Kidney epithelial cell (primary cell): ENCODE data around the gene CITED2. TPM values are rescaled to one million over a fixed set of nuclear protein-coding genes. Genes with fewer than 3 reads are reported as not detected.

Experiments used
- DNase-seq: peaks from one replicate; pipeline ENCODE4 v3.0.0-alpha.2; 2010; ENCODE audit warnings: low read depth
- H3K27me3 ChIP-seq: 2 replicates; pipeline ENCODE4 v1.6.0; 2011; ENCODE audit warnings: low read length; ENCODE audit not compliant: control insufficient read depth, insufficient read depth
- H3K36me3 ChIP-seq: 2 replicates; pipeline ENCODE4 v1.5.1; 2011; ENCODE audit warnings: low read length; ENCODE audit not compliant: control insufficient read depth, insufficient read depth
- H3K4me3 ChIP-seq: 2 replicates; pipeline ENCODE4 v1.5.1; 2011; ENCODE audit warnings: low read depth, mild to moderate bottlenecking, control low read depth, low read length
- total RNA-seq: library from RNA; depleted of rRNA; stranded (reverse); fragments of >200 nt; gene quantifications from 2 replicates; pipeline ENCODE4 v1.2.3, GENCODE V29; 2015
- TF ChIP-seq, protein P1 (sequence below): IDR thresholded peaks from 2 replicates; pipeline ENCODE4 v1.5.1; 2011; ENCODE audit warnings: mild to moderate bottlenecking, moderate library complexity, low read length, control low read depth, inconsistent platforms; ENCODE audit not compliant: insufficient read depth, poor library complexity, severe bottlenecking

Gene CITED2
- total RNA-seq, 1 donor from 2014 or later: 74.2 TPM

DNA sequence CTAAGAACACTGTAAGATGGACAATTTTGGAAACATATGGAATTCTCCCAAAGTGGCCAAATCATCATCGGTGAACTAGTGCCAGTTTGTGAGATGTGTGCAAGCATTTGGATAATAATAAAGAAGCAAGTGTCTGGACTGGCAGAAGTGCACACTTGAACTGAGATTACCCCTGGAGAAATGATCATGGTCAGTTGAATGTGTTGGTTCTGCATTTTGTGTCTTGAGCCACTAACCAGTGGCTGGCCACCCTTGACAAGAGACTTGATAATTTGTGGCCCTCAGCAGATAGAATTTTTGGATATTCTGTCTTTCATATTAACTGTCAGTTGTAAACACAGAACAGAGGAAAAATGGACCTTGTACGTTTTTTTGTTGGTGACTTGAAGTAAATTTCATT is 37.4 kb downstream of the CITED2 start:
- TF ChIP-seq, protein P1, sequence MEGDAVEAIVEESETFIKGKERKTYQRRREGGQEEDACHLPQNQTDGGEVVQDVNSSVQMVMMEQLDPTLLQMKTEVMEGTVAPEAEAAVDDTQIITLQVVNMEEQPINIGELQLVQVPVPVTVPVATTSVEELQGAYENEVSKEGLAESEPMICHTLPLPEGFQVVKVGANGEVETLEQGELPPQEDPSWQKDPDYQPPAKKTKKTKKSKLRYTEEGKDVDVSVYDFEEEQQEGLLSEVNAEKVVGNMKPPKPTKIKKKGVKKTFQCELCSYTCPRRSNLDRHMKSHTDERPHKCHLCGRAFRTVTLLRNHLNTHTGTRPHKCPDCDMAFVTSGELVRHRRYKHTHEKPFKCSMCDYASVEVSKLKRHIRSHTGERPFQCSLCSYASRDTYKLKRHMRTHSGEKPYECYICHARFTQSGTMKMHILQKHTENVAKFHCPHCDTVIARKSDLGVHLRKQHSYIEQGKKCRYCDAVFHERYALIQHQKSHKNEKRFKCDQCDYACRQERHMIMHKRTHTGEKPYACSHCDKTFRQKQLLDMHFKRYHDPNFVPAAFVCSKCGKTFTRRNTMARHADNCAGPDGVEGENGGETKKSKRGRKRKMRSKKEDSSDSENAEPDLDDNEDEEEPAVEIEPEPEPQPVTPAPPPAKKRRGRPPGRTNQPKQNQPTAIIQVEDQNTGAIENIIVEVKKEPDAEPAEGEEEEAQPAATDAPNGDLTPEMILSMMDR: no peak
- Histone ChIP-seq H3K27me3 (no peaks in the 10 kb centered on the region), H3K36me3 (no peaks in the 10 kb centered on the region), H3K4me3 (no peak overlapping the region)
- DNase-seq: no peak

DNA sequence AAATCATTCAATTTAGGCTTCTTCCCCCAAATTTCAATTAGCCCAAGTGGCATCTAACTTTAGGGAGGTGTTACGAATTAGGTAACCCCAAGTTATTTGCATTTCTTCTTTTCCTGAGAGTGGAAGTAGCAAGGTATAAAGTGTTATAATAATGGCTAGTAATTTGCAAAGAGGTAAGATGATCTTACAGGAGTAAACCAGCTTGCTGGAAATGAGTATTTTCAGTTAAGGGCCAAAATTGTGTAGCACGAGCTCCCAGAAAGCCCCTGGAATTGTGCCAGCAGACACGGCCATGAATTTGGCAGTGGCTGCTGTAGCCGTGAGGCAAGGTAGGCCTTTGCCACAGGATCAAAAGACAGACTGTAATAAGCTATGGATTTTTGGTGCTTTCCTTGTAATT is 38.0 kb downstream of the CITED2 start:
- Histone ChIP-seq H3K4me3 (no peak overlapping the region), H3K27me3 (no peaks in the 10 kb centered on the region), H3K36me3 (no peaks in the 10 kb centered on the region)
- DNase-seq: no peak
- TF ChIP-seq, protein P1: no peak

DNA sequence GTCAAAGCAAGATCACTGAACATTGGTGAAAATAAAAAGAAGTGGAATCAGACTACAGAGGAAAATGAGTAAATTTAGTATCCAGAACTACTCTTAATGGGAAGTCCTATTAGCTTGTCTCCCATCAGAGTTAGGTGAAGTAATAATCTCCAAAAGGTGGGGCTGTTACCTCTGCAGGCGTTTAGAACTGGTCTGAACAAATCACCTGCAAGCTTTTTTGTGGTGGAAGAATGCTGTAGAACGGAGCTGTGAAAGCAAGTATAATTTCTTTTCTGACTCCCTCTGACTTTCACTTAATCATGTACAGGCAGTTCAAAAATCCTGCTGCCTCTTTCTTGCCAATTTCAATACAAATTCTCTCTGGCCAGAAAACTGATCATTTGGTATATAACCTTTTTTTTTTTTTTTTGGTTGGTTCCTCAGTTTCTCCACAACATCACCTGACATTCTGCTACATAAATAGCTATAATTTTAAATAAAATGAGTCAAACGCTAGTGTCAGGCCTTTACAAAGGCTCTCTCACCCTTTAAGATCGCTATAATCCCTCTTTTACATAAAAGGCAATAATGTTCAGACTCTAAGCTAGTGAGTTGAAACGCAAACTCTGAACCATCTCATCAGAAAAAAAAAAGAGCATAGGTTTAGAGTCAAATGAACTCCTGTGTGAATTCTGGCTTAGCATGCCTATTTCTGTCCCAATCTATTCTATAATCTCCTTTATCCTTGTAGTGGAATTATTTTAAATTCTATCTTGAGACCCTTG is 38.8 kb downstream of the CITED2 start:
- DNase-seq: no peak
- TF ChIP-seq, protein P1: no peak
- Histone ChIP-seq H3K27me3 (no peaks in the 10 kb centered on the region), H3K4me3 (no peak overlapping the region), H3K36me3 (no peaks in the 10 kb centered on the region)

DNA sequence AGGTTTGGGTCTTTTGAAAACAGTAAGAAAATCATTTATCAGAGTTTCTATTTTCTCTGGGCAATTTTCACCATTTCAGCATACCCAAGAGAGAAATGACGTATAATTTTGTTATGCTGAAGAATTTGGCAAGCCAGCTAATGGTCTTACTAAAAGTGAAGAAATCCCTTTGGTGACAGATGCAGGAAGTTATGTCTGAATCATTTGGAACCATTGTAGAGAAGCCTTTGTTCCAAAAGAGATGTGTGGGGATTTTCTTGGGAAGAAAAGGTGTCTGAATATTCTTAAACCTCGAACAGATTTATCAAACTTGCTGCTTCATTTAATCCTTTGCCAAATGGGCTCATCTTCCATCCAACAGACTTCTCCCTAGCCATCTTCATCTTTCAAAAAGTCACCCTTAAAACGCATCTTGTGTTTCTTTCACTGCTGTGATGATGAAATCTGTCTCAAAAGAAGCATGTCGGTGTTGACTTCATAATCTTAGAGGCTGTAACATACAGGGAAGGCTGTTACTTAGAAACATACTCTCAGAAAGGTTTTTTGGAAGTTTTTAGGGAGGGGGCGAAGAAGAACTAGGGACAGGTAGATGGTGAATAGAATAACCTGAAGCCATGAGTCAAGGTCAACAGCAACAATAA is 39.5 kb downstream of the CITED2 start:
- Histone ChIP-seq H3K36me3 (no peaks in the 10 kb centered on the region), H3K4me3 (no peak overlapping the region), H3K27me3 (no peaks in the 10 kb centered on the region)
- no peak for DNase-seq
- TF ChIP-seq, protein P1: no peak

DNA sequence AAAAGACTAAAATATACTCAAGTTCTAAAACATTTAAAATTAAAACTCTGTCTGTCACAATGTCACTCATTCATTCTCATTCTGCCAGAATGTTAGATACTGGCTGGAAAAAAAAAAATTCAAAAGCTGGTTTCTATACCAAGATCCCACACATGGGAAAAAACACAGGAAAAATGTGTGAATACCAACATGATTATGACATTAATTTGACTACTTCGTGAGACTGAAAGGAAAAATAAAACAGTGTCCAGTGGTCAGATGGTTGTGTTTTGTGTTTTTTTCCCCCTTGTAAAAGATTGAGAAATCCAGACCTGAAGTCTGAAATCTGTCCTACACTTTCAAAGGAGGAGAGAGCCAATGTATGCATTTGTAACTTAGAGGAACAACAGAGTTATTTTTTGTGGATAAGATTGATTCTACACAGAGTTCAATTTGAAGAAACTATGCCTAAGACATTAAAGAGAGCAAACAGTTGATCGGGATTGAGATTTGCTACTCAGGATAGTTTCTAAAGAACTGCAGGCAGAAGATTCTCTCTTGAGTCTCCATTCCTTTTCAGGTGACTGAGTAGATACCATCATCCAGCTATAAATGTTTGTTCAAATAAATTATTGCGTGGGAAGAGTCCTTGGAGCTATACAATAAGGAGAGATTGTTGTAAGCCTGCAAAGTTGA is 43.5 kb downstream of the CITED2 start:
- no peak overlapping the region for H3K4me3 ChIP-seq
- no peak for DNase-seq
- no peaks in the 10 kb centered on the region for H3K36me3 ChIP-seq
- TF ChIP-seq, protein P1: no peak
- no peaks in the 10 kb centered on the region for H3K27me3 ChIP-seq
